B cell (primary cell): ENCODE results near the gene ATP7B.

Experiments used
- CTCF ChIP-seq: fragments of 200-600 bp; IDR thresholded peaks from one replicate; pipeline ENCODE4 v1.8.0; 2022; ENCODE audit warnings: antibody characterized with exemption, mild to moderate bottlenecking
- EZH2 ChIP-seq: IDR thresholded peaks from 2 replicates; pipeline ENCODE4 v1.6.1; 2012; ENCODE audit warnings: borderline replicate concordance, low read depth, mild to moderate bottlenecking, moderate library complexity, low read length; ENCODE audit not compliant: insufficient read depth, poor library complexity, severe bottlenecking

GRCh38 chr13:52024481-52024880 lies 13.2 kb upstream of the ATP7B start, which contains the start of gene UTP14C:
- TF ChIP-seq CTCF (no peak), EZH2 (no peak)
